ENCODE results near the gene IPCEF1.

- TF ChIP-seq MAFK (IDR thresholded peaks at IDR 0.05; ENCODE audit: partially characterized antibody) = no peak
- TF ChIP-seq MAX (IDR thresholded peaks at IDR 0.05) = no peak
- no peak for TF ChIP-seq CHD4 (IDR thresholded peaks at IDR 0.05; ENCODE audit: borderline replicate concordance)
- no peak for TF ChIP-seq POLR2A (IDR thresholded peaks at IDR 0.05; ENCODE audit: low read length)
- no peak for TF ChIP-seq RNF2 (IDR thresholded peaks at IDR 0.05; ENCODE audit: borderline replicate concordance, low read depth)
- no peak for TF ChIP-seq CTCF (IDR thresholded peaks at IDR 0.05)
- TF ChIP-seq RAD21 (conservative IDR thresholded peaks at IDR 0.05 in 1 of 2, IDR thresholded peaks at IDR 0.05 in 1 of 2) = no peak
- TF ChIP-seq NPAS2 (CRISPR knock-in tag; IDR thresholded peaks at IDR 0.05; ENCODE audit: borderline replicate concordance) = no peak
- no peak for TF ChIP-seq KDM1A (IDR thresholded peaks at IDR 0.05; ENCODE audit: low read depth)
- TF ChIP-seq RFX5 (IDR thresholded peaks at IDR 0.05) = no peak
- no peak for TF ChIP-seq MYC (IDR thresholded peaks at IDR 0.05; ENCODE audit: borderline replicate concordance, low read length)
- no peak for TF ChIP-seq SMC3 (IDR thresholded peaks at IDR 0.05)
- no peak for TF ChIP-seq USF2 (IDR thresholded peaks at IDR 0.05)
- TF ChIP-seq RCOR1 (IDR thresholded peaks at IDR 0.05; ENCODE audit: low read depth, low read length) = no peak
These were observed 27.6 kb upstream of the IPCEF1 start for GRCh38 chr6:154384191-154384590.
